H1 (cell line): ENCODE measurements around the gene KCNH8. TPM values are rescaled to one million over a fixed set of nuclear protein-coding genes. Genes with fewer than 3 reads are reported as not detected.

Experiments
- CTCF ChIA-PET: fragments of 300-600 bp; sonication (Branson Sonifier 250); formaldehyde crosslinking; loops from one replicate; lab custom pipeline; 2021; ENCODE audit not compliant: partially characterized antibody; lab: Charles Lee
- POLR2A ChIA-PET: fragments of 300-600 bp; sonication (Branson Sonifier 250); formaldehyde crosslinking; loops from one replicate; lab custom pipeline; 2021; ENCODE audit warnings: inconsistent platforms; ENCODE audit not compliant: partially characterized antibody; lab: Charles Lee
- DNase-seq, 2 experiments: peaks; one replicate each; pipeline versions ENCODE4 v3.0.0 to v3.0.0-alpha.2; 2010 to 2022; ENCODE audit warnings: low spot score in 2 of 2, low read depth in 1 of 2, mixed read lengths in 1 of 2
- FAIRE-seq: peaks from 2 replicates; lab custom pipeline; 2011; peaks lifted over from hg19 to GRCh38; lab: Jason Lieb, UNC
- H2AFZ ChIP-seq: 2 replicates; pipeline ENCODE4 v1.8.1; 2012; ENCODE audit warnings: low read length, inconsistent platforms
- H2AK5ac ChIP-seq: 2 replicates; pipeline ENCODE4 v1.6.1; 2013; ENCODE audit warnings: low read depth, low read length
- H2BK120ac ChIP-seq: replicated peaks from 2 replicates; pipeline ENCODE3; 2013; ENCODE audit warnings: low read depth, low read length, inconsistent platforms
- H2BK12ac ChIP-seq: 2 replicates; pipeline ENCODE4 v1.6.1; 2013; ENCODE audit warnings: low read depth, low read length
- H2BK15ac ChIP-seq: 2 replicates; pipeline ENCODE4 v1.6.1; 2013; ENCODE audit warnings: low read length
- H2BK20ac ChIP-seq: 2 replicates; pipeline ENCODE4 v1.6.1; 2013; ENCODE audit warnings: low read length
- H2BK5ac ChIP-seq: 2 replicates; pipeline ENCODE4 v1.6.1; 2013; ENCODE audit warnings: low read depth, low read length
- H3K14ac ChIP-seq: 2 replicates; pipeline ENCODE4 v1.6.1; 2013; ENCODE audit warnings: inconsistent platforms; ENCODE audit not compliant: insufficient read length
- H3K18ac ChIP-seq: 2 replicates; pipeline ENCODE4 v1.6.1; 2013; ENCODE audit warnings: low read length; ENCODE audit errors: extremely low read depth
- H3K23ac ChIP-seq: 2 replicates; pipeline ENCODE4 v1.6.1; 2013; ENCODE audit warnings: inconsistent platforms; ENCODE audit not compliant: insufficient read length
- H3K23me2 ChIP-seq: 2 replicates; pipeline ENCODE4 v1.6.1; 2013; ENCODE audit warnings: low read depth, low read length
- H3K27ac ChIP-seq: 2 replicates; pipeline ENCODE4 v1.6.1; 2011; ENCODE audit warnings: low read depth, low read length, inconsistent platforms
- H3K27me3 ChIP-seq, 4 experiments: replicated peaks in 1 of 4; 1 replicate in 1 of 4; 2 replicates in 3 of 4; pipeline versions ENCODE4 v1.6.1 to v1.8.1; 2011 to 2013; ENCODE audit warnings: low read length in 3 of 4, mild to moderate bottlenecking in 3 of 4, inconsistent platforms in 2 of 4, mixed read lengths in 2 of 4, moderate library complexity in 1 of 4; ENCODE audit not compliant: control insufficient read depth in 3 of 4, insufficient read depth in 3 of 4; ENCODE audit errors: extremely low read depth in 1 of 4
- H3K36me3 ChIP-seq, 4 experiments: 2 replicates each; pipeline versions ENCODE4 v1.6.1 to v1.8.1; 2011 to 2013; ENCODE audit warnings: mild to moderate bottlenecking in 4 of 4, low read length in 3 of 4, moderate library complexity in 2 of 4, control low read depth in 1 of 4, inconsistent platforms in 1 of 4; ENCODE audit not compliant: insufficient read depth in 4 of 4, control insufficient read depth in 2 of 4
- H3K4ac ChIP-seq: replicated peaks from 2 replicates; pipeline ENCODE3; 2013; ENCODE audit warnings: low read length, low read depth, mixed read lengths, inconsistent platforms; ENCODE audit not compliant: insufficient read length
- H3K4me1 ChIP-seq, 4 experiments: replicated peaks in 1 of 4; 1 replicate in 1 of 4; 2 replicates in 3 of 4; pipeline versions ENCODE4 v1.6.1 to v1.8.1; 2011 to 2013; ENCODE audit warnings: low read length in 3 of 4, inconsistent platforms in 2 of 4, mixed read lengths in 1 of 4; ENCODE audit not compliant: insufficient read depth in 4 of 4, control insufficient read depth in 3 of 4
- H3K4me2 ChIP-seq, 2 experiments: 2 replicates each; pipeline versions ENCODE4 v1.6.1 to v1.8.1; 2011 to 2013; ENCODE audit warnings: low read depth in 2 of 2, low read length in 2 of 2, control low read depth in 1 of 2, inconsistent platforms in 1 of 2, mild to moderate bottlenecking in 1 of 2; ENCODE audit not compliant: insufficient read depth in 1 of 2
- H3K4me3 ChIP-seq, 4 experiments: fragments of 200-600, 300-600 bp in 1 of 4; sonication (generic), shearing (Covaris generic), sonication (Bioruptor Twin) in 1 of 4; 2 replicates each; pipeline versions ENCODE4 v1.5.1 to v1.8.1; 2011 to 2016; ENCODE audit warnings: low read length in 4 of 4, low read depth in 3 of 4, control low read depth in 2 of 4, inconsistent platforms in 2 of 4, mild to moderate bottlenecking in 2 of 4, mixed read lengths in 1 of 4, moderate library complexity in 1 of 4; ENCODE audit not compliant: insufficient read depth in 2 of 4; ENCODE audit errors: extremely low read depth in 1 of 4
- H3K56ac ChIP-seq: replicated peaks from 2 replicates; pipeline ENCODE3; 2013; ENCODE audit warnings: low read depth, mild to moderate bottlenecking, mixed read lengths, low read length, inconsistent platforms; ENCODE audit not compliant: insufficient read length
- H3K79me1 ChIP-seq: 2 replicates; pipeline ENCODE4 v1.6.1; 2013; ENCODE audit warnings: low read depth, low read length, control low read depth
- H3K79me2 ChIP-seq, 2 experiments: 2 replicates each; pipeline versions ENCODE4 v1.6.1 to v1.8.1; 2012 to 2013; ENCODE audit warnings: low read length in 2 of 2, mild to moderate bottlenecking in 2 of 2, inconsistent platforms in 1 of 2; ENCODE audit not compliant: insufficient read depth in 2 of 2, control insufficient read depth in 1 of 2
- H3K9ac ChIP-seq, 4 experiments: replicated peaks in 1 of 4; 1 replicate in 1 of 4; 2 replicates in 3 of 4; pipeline versions ENCODE4 v1.6.1 to v1.8.1; 2011 to 2013; ENCODE audit warnings: low read depth in 3 of 4, low read length in 3 of 4, control low read depth in 2 of 4, mild to moderate bottlenecking in 2 of 4, moderate library complexity in 2 of 4, inconsistent platforms in 1 of 4; ENCODE audit errors: extremely low read depth in 1 of 4
- H3K9me3 ChIP-seq, 2 experiments: 2 replicates each; pipeline versions ENCODE4 v1.6.1 to v1.8.1; 2012 to 2013; ENCODE audit warnings: mild to moderate bottlenecking in 2 of 2, moderate library complexity in 2 of 2, control low read depth in 1 of 2, inconsistent platforms in 1 of 2, low read depth in 1 of 2, low read length in 1 of 2, mixed read lengths in 1 of 2; ENCODE audit not compliant: insufficient read depth in 2 of 2
- H4K20me1 ChIP-seq, 2 experiments: replicated peaks in 1 of 2; 2 replicates each; pipeline versions ENCODE3 to v1.8.1; 2011 to 2013; ENCODE audit warnings: inconsistent platforms in 2 of 2, low read length in 2 of 2, mild to moderate bottlenecking in 1 of 2; ENCODE audit not compliant: insufficient read depth in 2 of 2, control insufficient read depth in 1 of 2
- H4K5ac ChIP-seq: 2 replicates; pipeline ENCODE4 v1.6.1; 2013; ENCODE audit warnings: low read length, low read depth, mixed read lengths, inconsistent platforms; ENCODE audit not compliant: insufficient read length
- H4K8ac ChIP-seq: 2 replicates; pipeline ENCODE4 v1.8.0; 2013; ENCODE audit warnings: mild to moderate bottlenecking, moderate library complexity, low read length, inconsistent platforms; ENCODE audit not compliant: insufficient read depth; ENCODE audit errors: extremely low read depth
- H4K91ac ChIP-seq: replicated peaks from 2 replicates; pipeline ENCODE3; 2013; ENCODE audit warnings: low read length, mixed read lengths, inconsistent platforms; ENCODE audit not compliant: insufficient read length
- GTF2F1 ChIP-seq: IDR thresholded peaks from 2 replicates; pipeline ENCODE4 v1.6.1; 2012; ENCODE audit warnings: low read depth, low read length, improper control_type of control experiment, borderline replicate concordance
- SAP30 ChIP-seq: fragments of 300-600 bp; sonication (generic); IDR thresholded peaks from 2 replicates; pipeline ENCODE4 v1.7.1; 2012; ENCODE audit warnings: low read length, moderate library complexity, mild to moderate bottlenecking, inconsistent platforms; ENCODE audit not compliant: insufficient read depth, insufficient replicate concordance
- WGBS, 2 experiments: shearing (Covaris generic) in 1 of 2; methylation state at CpG; one replicate each; pipeline versions ENCODE4 v1.1.6 to v1.1.7; 2013 to 2015; ENCODE audit warnings: low lambda C conversion rate in 2 of 2, mixed read lengths in 2 of 2, inconsistent platforms in 1 of 2, low coverage in 1 of 2, missing lambda C conversion rate in 1 of 2; ENCODE audit not compliant: insufficient replicate concordance in 2 of 2, insufficient coverage in 1 of 2, insufficient read length in 1 of 2; ENCODE audit errors: extremely low coverage in 1 of 2, missing lambda C conversion rate in 1 of 2; 5-methylcytosine and 5-hydroxymethylcytosine counted together
- polyA plus RNA-seq, 7 experiments: library from polyadenylated mRNA; depleted of rRNA in 3 of 7; stranded (reverse) in 5 of 7; unstranded in 2 of 7; fragments of >200 nt in 5 of 7; fragments of 200-250 nt in 2 of 7; gene quantifications; 1 replicate in 5 of 7; 2 replicates in 1 of 7; 4 replicates in 1 of 7; pipeline versions ENCODE4 v1.2.1 to v1.2.3, GENCODE V29; 2011 to 2013; ENCODE audit warnings: missing spikeins in 2 of 7, mixed read lengths in 2 of 7
- total RNA-seq: library from RNA; stranded (reverse); fragmentation: NEBNext Ultra II Directional; extraction: Animal tissue kit (Norgen Biotek cat#: 25700); gene quantifications from 2 replicates; pipeline ENCODE4 v1.2.1, GENCODE V29; 2021

Gene KCNH8
- total and polyA plus RNA-seq, 2 of the 8 experiments (the other 6 are each of a cell fraction or from before 2014, with no cell fraction given): 2.2 to 2.4 TPM

DNA sequence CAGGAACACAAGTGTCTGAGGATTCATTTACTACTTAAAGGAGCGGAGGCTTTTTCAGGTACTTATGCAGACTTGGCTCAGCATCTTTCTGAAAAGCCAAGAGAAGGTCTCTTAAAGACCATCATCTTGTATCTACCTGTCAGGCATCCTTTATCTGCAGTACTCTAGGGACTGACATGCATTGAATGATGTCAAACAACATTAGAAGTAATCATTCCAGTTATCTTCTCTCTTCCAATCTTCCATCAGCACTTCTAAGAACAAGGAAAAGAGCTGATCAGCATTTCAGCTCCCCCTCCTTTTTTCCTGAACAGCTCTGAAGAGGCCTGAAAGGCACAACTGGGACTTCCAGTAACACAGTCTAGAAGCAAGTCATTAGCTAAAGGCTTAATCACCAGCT, 214.8 kb downstream of the KCNH8 start:
- no peak overlapping the region for H3K27ac ChIP-seq
- no peak overlapping the region for H2AK5ac ChIP-seq
- H2BK120ac ChIP-seq: no peak overlapping the region
- no peak for DNase-seq
- no peak overlapping the region for H4K5ac ChIP-seq
- no peaks in the 10 kb centered on the region for H3K79me1 ChIP-seq
- H3K4me3 ChIP-seq: no peak overlapping the region
- H3K4me2 ChIP-seq: no peak overlapping the region
- ChIA-PET POLR2A (no interaction called here), CTCF (interaction anchor here (1.0 to 2.6 kb wide), 2 partner anchors 14 to 193 kb away, joined by 3 to 8 read pairs; no protein-coding TSS in a partner anchor)
- no peak overlapping the region for H2BK15ac ChIP-seq
- H2BK12ac ChIP-seq: no peak overlapping the region
- TF ChIP-seq SAP30 (no peak), GTF2F1 (no peak)
- H2BK5ac ChIP-seq: no peak overlapping the region
- no peak overlapping the region for H4K91ac ChIP-seq
- no peak overlapping the region for H3K9ac ChIP-seq
- no peak overlapping the region for H3K18ac ChIP-seq
- WGBS, 2 experiments: 88% methylated on average over 1 of the region's 1 CpG; no CpG with 5 or more reads in 1 of the 2 experiments
- H3K9me3 ChIP-seq: no peaks in the 10 kb centered on the region
- H3K56ac ChIP-seq: no peak overlapping the region
- H2AFZ ChIP-seq: no peak overlapping the region
- no peak overlapping the region for H3K23ac ChIP-seq
- no peaks in the 10 kb centered on the region for H4K20me1 ChIP-seq
- H3K4me1 ChIP-seq: no peaks in the 10 kb centered on the region
- no peaks in the 10 kb centered on the region for H3K27me3 ChIP-seq
- no peaks in the 10 kb centered on the region for H3K79me2 ChIP-seq
- no peaks in the 10 kb centered on the region; the same call in 1 of the 2 replicates for H3K23me2 ChIP-seq
- no peak overlapping the region for H3K4ac ChIP-seq
- no peak overlapping the region for H3K14ac ChIP-seq
- H2BK20ac ChIP-seq: no peak overlapping the region
- FAIRE-seq: no peak
- H3K36me3 ChIP-seq: no peaks in the 10 kb centered on the region
- no peak overlapping the region for H4K8ac ChIP-seq
